GM23338 (cell line): ENCODE results near the gene TMEM53. TPM values are rescaled to one million over a fixed set of nuclear protein-coding genes. Genes with fewer than 3 reads are reported as not detected.

Experiments used
- ATAC-seq: fragments of 200-7000 bp; cut with Tn5 transposase; 3 replicates; pipeline ENCODE4 v1.9.1; 2020
- DNase-seq: peaks from one replicate; pipeline ENCODE4 v3.0.0-alpha.2; 2015; ENCODE audit warnings: low spot score
- H2AFZ ChIP-seq: fragments of 200-600 bp; sonication (generic); 2 replicates; pipeline ENCODE4 v1.8.0; 2016; ENCODE audit warnings: antibody characterized with exemption, mild to moderate bottlenecking, moderate library complexity
- H3F3A ChIP-seq: fragments of 200-600 bp; sonication (generic); replicated peaks from 2 replicates; pipeline ENCODE4 v1.8.0; 2017; ENCODE audit warnings: antibody characterized with exemption, mixed run types, low read depth
- H3K27ac ChIP-seq: fragments of 200-600 bp; sonication (generic); 2 replicates; pipeline ENCODE4 v1.6.1; 2016; ENCODE audit warnings: low read depth
- H3K27me3 ChIP-seq: fragments of 200-600 bp; sonication (generic); 2 replicates; pipeline ENCODE4 v1.8.0; 2016; ENCODE audit warnings: mild to moderate bottlenecking, mixed run types, moderate library complexity; ENCODE audit not compliant: insufficient read depth
- H3K36me3 ChIP-seq: fragments of 200-600 bp; sonication (generic); 2 replicates; pipeline ENCODE4 v1.8.0; 2016; ENCODE audit warnings: mild to moderate bottlenecking; ENCODE audit not compliant: insufficient read depth
- H3K4me1 ChIP-seq: fragments of 200-600 bp; sonication (generic); 2 replicates; pipeline ENCODE4 v1.8.0; 2016; ENCODE audit warnings: mild to moderate bottlenecking, moderate library complexity; ENCODE audit not compliant: insufficient read depth
- H3K4me2 ChIP-seq: fragments of 200-600 bp; sonication (generic); 2 replicates; pipeline ENCODE4 v1.7.1; 2017; ENCODE audit warnings: mixed run types
- H3K4me3 ChIP-seq: fragments of 200-600 bp; sonication (generic); 2 replicates; pipeline ENCODE4 v1.6.1; 2016; ENCODE audit warnings: mixed run types
- H3K79me2 ChIP-seq: fragments of 200-600 bp; sonication (generic); replicated peaks from 2 replicates; pipeline ENCODE4 v1.8.0; 2017; ENCODE audit warnings: mild to moderate bottlenecking; ENCODE audit not compliant: insufficient read depth
- H3K9me2 ChIP-seq: fragments of 200-600 bp; sonication (generic); 2 replicates; pipeline ENCODE4 v1.8.0; 2017; ENCODE audit not compliant: insufficient read depth
- H4K20me1 ChIP-seq: fragments of 200-600 bp; sonication (generic); replicated peaks from 2 replicates; pipeline ENCODE4 v1.8.0; 2017; ENCODE audit warnings: mild to moderate bottlenecking; ENCODE audit not compliant: insufficient read depth
- H3K27ac Mint-ChIP-seq: 2 replicates; pipeline ENCODE4 v1.8.0; 2020; ENCODE audit warnings: inconsistent platforms, mild to moderate bottlenecking, moderate library complexity, mixed read lengths
- H3K27me3 Mint-ChIP-seq: 3 replicates; pipeline ENCODE4 v1.8.0; 2022; ENCODE audit warnings: low read depth, mild to moderate bottlenecking, moderate library complexity, mixed read lengths, inconsistent platforms; ENCODE audit not compliant: insufficient read depth, poor library complexity
- H3K36me3 Mint-ChIP-seq: 3 replicates; pipeline ENCODE4 v1.8.0; 2021; ENCODE audit warnings: low read depth, mild to moderate bottlenecking, inconsistent platforms, moderate library complexity, mixed read lengths
- H3K4me1 Mint-ChIP-seq: 3 replicates; pipeline ENCODE4 v1.8.0; 2020; ENCODE audit warnings: mild to moderate bottlenecking, inconsistent platforms, mixed read lengths
- H3K4me3 Mint-ChIP-seq: 3 replicates; pipeline ENCODE4 v1.8.0; 2021; ENCODE audit warnings: moderate library complexity, mild to moderate bottlenecking, inconsistent platforms, mixed read lengths
- H3K9me3 Mint-ChIP-seq: 3 replicates; pipeline ENCODE4 v1.8.0; 2020; ENCODE audit warnings: moderate library complexity, mild to moderate bottlenecking, inconsistent platforms, mixed read lengths
- CREB1 ChIP-seq: fragments of 250-450 bp; sonication (Bioruptor Pico); IDR thresholded peaks from 2 replicates; pipeline ENCODE4 v1.5.0; 2020; ENCODE audit warnings: low read depth, mild to moderate bottlenecking, moderate library complexity
- EZH2phosphoT487 ChIP-seq: fragments of 200-600 bp; sonication (generic); IDR thresholded peaks from one replicate; pipeline ENCODE4 v1.8.1; 2018; ENCODE audit warnings: antibody characterized with exemption; ENCODE audit not compliant: unreplicated experiment
- JUNB ChIP-seq: IDR thresholded peaks from one replicate; pipeline ENCODE4 v1.6.1; 2016; ENCODE audit warnings: antibody characterized with exemption; ENCODE audit not compliant: unreplicated experiment
- NANOG ChIP-seq: IDR thresholded peaks from 2 replicates; pipeline ENCODE4 v1.6.1; 2016; ENCODE audit warnings: antibody characterized with exemption, borderline replicate concordance
- REST ChIP-seq: IDR thresholded peaks from one replicate; pipeline ENCODE4 v1.6.1; 2018; ENCODE audit warnings: antibody characterized with exemption; ENCODE audit not compliant: unreplicated experiment
- STAT1 ChIP-seq: IDR thresholded peaks from one replicate; pipeline ENCODE4 v1.6.1; 2016; ENCODE audit warnings: antibody characterized with exemption; ENCODE audit not compliant: unreplicated experiment
- ZNF114 ChIP-seq: fragments of 250-450 bp; sonication (Bioruptor Pico); IDR thresholded peaks from 2 replicates; pipeline ENCODE4 v1.5.0; 2020; ENCODE audit warnings: mild to moderate bottlenecking, moderate library complexity
- ZNF331 ChIP-seq: fragments of 250-450 bp; sonication (Bioruptor Pico); IDR thresholded peaks from 2 replicates; pipeline ENCODE4 v1.5.0; 2020; ENCODE audit warnings: low read depth, mild to moderate bottlenecking, moderate library complexity
- ZNF462 ChIP-seq: fragments of 250-450 bp; sonication (Bioruptor Pico); IDR thresholded peaks from 2 replicates; pipeline ENCODE4 v1.5.0; 2020; ENCODE audit warnings: mild to moderate bottlenecking, moderate library complexity
- polyA plus RNA-seq: library from polyadenylated mRNA; unstranded; fragments of >200 nt; fragmentation: Nextera tagmentation; extraction: Ambion mirVana; gene quantifications from 2 replicates; pipeline ENCODE4 v1.2.1, GENCODE V29; 2016
- total RNA-seq: library from RNA; depleted of rRNA; stranded (reverse); fragments of >200 nt; shearing (Covaris generic); gene quantifications from 2 replicates; pipeline ENCODE4 v1.2.3, GENCODE V29; 2014
- TF ChIP-seq, protein P1 (sequence below): IDR thresholded peaks from 2 replicates; pipeline ENCODE4 v1.6.1; 2016; ENCODE audit warnings: antibody characterized with exemption

Gene TMEM53
- total and polyA plus RNA-seq, 2 experiments from 2014 or later = 15.4 to 20.8 TPM

- Mint-ChIP-seq H3K36me3 (peaks cover 7% of the 10 kb centered on the region; the same call in 1 of the 3 replicates), H3K27me3 (peaks cover 14% of the 10 kb centered on the region), H3K27ac (no peak overlapping the region), H3K9me3 (no peaks in the 10 kb centered on the region), H3K4me1 (peaks cover 25% of the 10 kb centered on the region), H3K4me3 (peak overlapping the region; percentile 77)
- Histone ChIP-seq H3K4me3 (peak overlapping the region; percentile 77), H3K9me2 (no peaks in the 10 kb centered on the region), H2AFZ (0 out of 2 replicates have a peak overlapping the region, but pooled peaks have one; percentile 63), H3K27ac (no peak overlapping the region), H3K27me3 (no peaks in the 10 kb centered on the region), H3F3A (0 out of 2 replicates have a peak, but pooled peaks cover 2% of the 10 kb centered on the region), H3K36me3 (no peaks in the 10 kb centered on the region; the same call in 1 of the 2 replicates), H3K4me1 (peaks cover 13% of the 10 kb centered on the region), H3K4me2 (peak overlapping the region; percentile 98), H3K79me2 (no peaks in the 10 kb centered on the region), H4K20me1 (peaks cover 6% of the 10 kb centered on the region; the same call in 1 of the 2 replicates)
- no peak for TF ChIP-seq STAT1
- TF ChIP-seq NANOG = no peak
- TF ChIP-seq, protein P1, sequence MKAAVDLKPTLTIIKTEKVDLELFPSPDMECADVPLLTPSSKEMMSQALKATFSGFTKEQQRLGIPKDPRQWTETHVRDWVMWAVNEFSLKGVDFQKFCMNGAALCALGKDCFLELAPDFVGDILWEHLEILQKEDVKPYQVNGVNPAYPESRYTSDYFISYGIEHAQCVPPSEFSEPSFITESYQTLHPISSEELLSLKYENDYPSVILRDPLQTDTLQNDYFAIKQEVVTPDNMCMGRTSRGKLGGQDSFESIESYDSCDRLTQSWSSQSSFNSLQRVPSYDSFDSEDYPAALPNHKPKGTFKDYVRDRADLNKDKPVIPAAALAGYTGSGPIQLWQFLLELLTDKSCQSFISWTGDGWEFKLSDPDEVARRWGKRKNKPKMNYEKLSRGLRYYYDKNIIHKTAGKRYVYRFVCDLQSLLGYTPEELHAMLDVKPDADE = no peak
- no peak for TF ChIP-seq ZNF331 (CRISPR knock-in tag)
- TF ChIP-seq REST = no peak
- no peak for TF ChIP-seq EZH2phosphoT487
- TF ChIP-seq ZNF462 (CRISPR knock-in tag) = no peak
- TF ChIP-seq JUNB = no peak
- TF ChIP-seq CREB1 (CRISPR knock-in tag) = no peak
- no peak for TF ChIP-seq ZNF114 (CRISPR knock-in tag)
- ATAC-seq (peak; percentile 70), DNase-seq (peak; percentile 72)
Measured at GRCh38 chr1:44616991-44617702, 57.1 kb downstream of the TMEM53 start.
